Astrocyte (in vitro differentiated cells and primary cell): ENCODE results near the gene NECAP2. TPM values are rescaled to one million over a fixed set of nuclear protein-coding genes. Genes with fewer than 3 reads are reported as not detected.
"Not testable (repeated sequence)": the region's sequence is repeated elsewhere in the genome, so short reads cannot be mapped to it uniquely, and the experiment has no call there.

Source experiments
- DNase-seq: peaks from one replicate; pipeline ENCODE4 v3.0.0-alpha.2; 2010; ENCODE audit warnings: low read depth
- FAIRE-seq: peaks from 2 replicates; lab custom pipeline; 2011; peaks lifted over from hg19 to GRCh38; lab: Jason Lieb, UNC
- H2AFZ ChIP-seq: 2 replicates; pipeline ENCODE4 v1.6.0; 2012; ENCODE audit warnings: low read depth, low read length, inconsistent platforms
- H3K27ac ChIP-seq: 2 replicates; pipeline ENCODE4 v1.5.1; 2011; ENCODE audit warnings: low read depth, low read length, inconsistent platforms
- H3K27me3 ChIP-seq: 2 replicates; pipeline ENCODE4 v1.6.0; 2011; ENCODE audit warnings: low read length, inconsistent platforms; ENCODE audit not compliant: insufficient read depth
- H3K36me3 ChIP-seq: 2 replicates; pipeline ENCODE4 v1.5.1; 2011; ENCODE audit warnings: low read length, inconsistent platforms; ENCODE audit not compliant: insufficient read depth
- H3K4me1 ChIP-seq: 2 replicates; pipeline ENCODE4 v1.5.1; 2011; ENCODE audit warnings: low read length, inconsistent platforms; ENCODE audit not compliant: insufficient read depth
- H3K4me2 ChIP-seq: 2 replicates; pipeline ENCODE4 v1.6.0; 2012; ENCODE audit warnings: low read length, inconsistent platforms
- H3K4me3 ChIP-seq: 2 replicates; pipeline ENCODE4 v1.5.1; 2011; ENCODE audit warnings: low read depth, mild to moderate bottlenecking, low read length, inconsistent platforms; ENCODE audit not compliant: insufficient read depth
- H3K79me2 ChIP-seq: 2 replicates; pipeline ENCODE4 v1.6.0; 2012; ENCODE audit warnings: mild to moderate bottlenecking, low read length, inconsistent platforms; ENCODE audit not compliant: insufficient read depth
- H3K9ac ChIP-seq: 2 replicates; pipeline ENCODE4 v1.6.0; 2012; ENCODE audit warnings: mild to moderate bottlenecking, low read length, inconsistent platforms
- H3K9me3 ChIP-seq: 2 replicates; pipeline ENCODE4 v1.5.1; 2012; ENCODE audit warnings: low read depth, mild to moderate bottlenecking, low read length, inconsistent platforms; ENCODE audit not compliant: insufficient read depth
- H4K20me1 ChIP-seq: 2 replicates; pipeline ENCODE4 v1.6.0; 2012; ENCODE audit warnings: low read length, inconsistent platforms; ENCODE audit not compliant: insufficient read depth
- H3K27ac Mint-ChIP-seq: one replicate; pipeline ENCODE4 v1.8.0; 2021; ENCODE audit warnings: mild to moderate bottlenecking, mixed read lengths; ENCODE audit not compliant: unreplicated experiment
- H3K27me3 Mint-ChIP-seq: one replicate; pipeline ENCODE4 v1.8.0; 2021; ENCODE audit warnings: low read depth, mixed read lengths; ENCODE audit not compliant: unreplicated experiment
- H3K36me3 Mint-ChIP-seq: one replicate; pipeline ENCODE4 v1.8.0; 2021; ENCODE audit warnings: low read depth, mixed read lengths; ENCODE audit not compliant: unreplicated experiment
- H3K4me1 Mint-ChIP-seq: one replicate; pipeline ENCODE4 v1.8.0; 2021; ENCODE audit warnings: low read depth, mixed read lengths; ENCODE audit not compliant: unreplicated experiment
- H3K4me3 Mint-ChIP-seq: one replicate; pipeline ENCODE4 v1.8.0; 2021; ENCODE audit warnings: mild to moderate bottlenecking, moderate library complexity, mixed read lengths; ENCODE audit not compliant: unreplicated experiment
- H3K9me3 Mint-ChIP-seq: one replicate; pipeline ENCODE4 v1.8.0; 2021; ENCODE audit warnings: mild to moderate bottlenecking, mixed read lengths; ENCODE audit not compliant: unreplicated experiment
- CTCF ChIP-seq: IDR thresholded peaks from 2 replicates; pipeline ENCODE4 v1.5.1; 2011; ENCODE audit warnings: low read depth, mild to moderate bottlenecking, inconsistent platforms, low read length, moderate library complexity; ENCODE audit not compliant: insufficient read depth
- EZH2 ChIP-seq: IDR thresholded peaks from 2 replicates; pipeline ENCODE4 v1.6.1; 2012; ENCODE audit warnings: mild to moderate bottlenecking, low read length, inconsistent platforms; ENCODE audit not compliant: insufficient read depth
- total RNA-seq: library from RNA; stranded (reverse); gene quantifications from 2 replicates; pipeline ENCODE4 v1.2.1, GENCODE V29; 2021

NECAP2 gene
- total RNA-seq, 1 donor from 2014 or later: 80.9 TPM

- H3K27me3 ChIP-seq: no peaks in the 10 kb centered on the region
- peaks cover 10% of the 10 kb centered on the region for H3K36me3 Mint-ChIP-seq
- no peak overlapping the region for H3K4me3 Mint-ChIP-seq
- H3K27ac ChIP-seq: no peak overlapping the region
- no peak overlapping the region for H3K4me2 ChIP-seq
- DNase-seq: no peak
- no peaks in the 10 kb centered on the region for H3K27me3 Mint-ChIP-seq
- no peaks in the 10 kb centered on the region for H3K9me3 ChIP-seq
- no peaks in the 10 kb centered on the region for H4K20me1 ChIP-seq
- TF ChIP-seq EZH2 (no peak), CTCF (no peak)
- H3K4me1 Mint-ChIP-seq: no peaks in the 10 kb centered on the region
- H2AFZ ChIP-seq: no peak overlapping the region
- no peaks in the 10 kb centered on the region for H3K9me3 Mint-ChIP-seq
- H3K36me3 ChIP-seq: no peaks in the 10 kb centered on the region
- H3K4me1 ChIP-seq: no peaks in the 10 kb centered on the region
- H3K79me2 ChIP-seq: no peaks in the 10 kb centered on the region
- no peak for FAIRE-seq
- no peak overlapping the region for H3K4me3 ChIP-seq
- H3K27ac Mint-ChIP-seq: no peak overlapping the region
- H3K9ac ChIP-seq: no peak overlapping the region
Measured at GRCh38 chr1:16478091-16478490, 37.6 kb downstream of the NECAP2 start.

DNA sequence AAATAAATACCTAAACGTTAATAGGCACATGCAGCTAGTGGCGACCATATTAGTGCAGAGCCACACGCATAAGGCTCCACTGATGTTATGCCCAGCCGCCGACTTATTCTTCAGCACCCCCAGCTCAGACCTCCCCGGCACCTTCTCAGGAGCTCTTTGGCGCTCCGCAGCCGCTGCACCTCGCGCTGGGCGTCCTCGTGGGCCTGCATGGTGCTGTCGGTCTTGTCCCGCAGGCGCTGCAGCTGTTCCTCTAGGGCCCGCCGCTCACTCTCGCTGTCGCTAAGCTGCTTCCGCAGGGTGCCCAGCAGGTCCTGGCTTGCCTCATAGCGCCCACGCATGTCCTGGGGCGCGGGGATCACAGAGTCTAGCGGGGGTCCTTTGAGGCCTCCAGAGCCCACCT is 42.6 kb downstream of the NECAP2 start:
- H3K27ac ChIP-seq, DNase-seq, H2AFZ ChIP-seq, H3K4me1 ChIP-seq, H3K79me2 ChIP-seq, H3K4me2 ChIP-seq, H3K4me3 Mint-ChIP-seq, H3K9ac ChIP-seq, H3K9me3 Mint-ChIP-seq, H3K27me3 Mint-ChIP-seq, H3K27ac Mint-ChIP-seq, H3K4me1 Mint-ChIP-seq, H3K27me3 ChIP-seq, H3K9me3 ChIP-seq, H3K36me3 ChIP-seq, H3K36me3 Mint-ChIP-seq, FAIRE-seq, H4K20me1 ChIP-seq, H3K4me3 ChIP-seq: not testable (repeated sequence)

GRCh38 chr1:16483639-16484500 is 43.3 kb downstream of the NECAP2 start:
- not testable (repeated sequence) for H3K27me3 Mint-ChIP-seq, H3K79me2 ChIP-seq, H3K4me2 ChIP-seq, H3K9ac ChIP-seq, FAIRE-seq, H4K20me1 ChIP-seq, H3K4me3 Mint-ChIP-seq, H3K36me3 ChIP-seq, H3K4me3 ChIP-seq, H3K27ac Mint-ChIP-seq, H3K27ac ChIP-seq, H3K4me1 Mint-ChIP-seq, H2AFZ ChIP-seq, H3K9me3 Mint-ChIP-seq, H3K27me3 ChIP-seq, DNase-seq, H3K9me3 ChIP-seq, H3K4me1 ChIP-seq
- H3K36me3 Mint-ChIP-seq: peaks cover 10% of the 10 kb centered on the region
